ENCODE data around the gene PHOX2B.
"Not testable (repeated sequence)": the region's sequence is repeated elsewhere in the genome, so short reads cannot be mapped to it uniquely, and the experiment has no call there.

Gene PHOX2B

GRCh38 chr4:41712425-41712824, 36.1 kb downstream of the PHOX2B start:
- DNase-seq (ENCODE audit: low read depth): no peak

GRCh38 chr4:41711654-41712053, 36.9 kb downstream of the PHOX2B start:
- DNase-seq (ENCODE audit: low read depth): not testable (repeated sequence)

- DNase-seq (ENCODE audit: low read depth): no peak
Measured at GRCh38 chr4:41709844-41710481, 38.6 kb downstream of the PHOX2B start.

GRCh38 chr4:41703785-41704184, 44.7 kb downstream of the PHOX2B start:
- DNase-seq (ENCODE audit: low read depth): no peak

GRCh38 chr4:41702770-41703169, 45.8 kb downstream of the PHOX2B start:
- no peak for DNase-seq (ENCODE audit: low read depth)

GRCh38 chr4:41701983-41702382, 46.5 kb downstream of the PHOX2B start:
- DNase-seq (ENCODE audit: low read depth): no peak

- DNase-seq (ENCODE audit: low read depth): no peak
Measured at GRCh38 chr4:41696763-41697162, 51.8 kb downstream of the PHOX2B start.

GRCh38 chr4:41696131-41696530, 52.4 kb downstream of the PHOX2B start:
- no peak for DNase-seq (ENCODE audit: low read depth)

All from stimulated activated CD8-positive, alpha-beta memory T cell treated with anti-CD3 and anti-CD28 coated beads, Interleukin-15, amount 100 ng/mL, for 24 hours (primary cell).